Hepatocyte (in vitro differentiated cells): Measurements from ENCODE around the gene SYNE2. TPM values are rescaled to one million over a fixed set of nuclear protein-coding genes. Genes with fewer than 3 reads are reported as not detected.
"Not testable (repeated sequence)": the region's sequence is repeated elsewhere in the genome, so short reads cannot be mapped to it uniquely, and the experiment has no call there.

Experiments
- DNase-seq: peaks from one replicate; pipeline ENCODE4 v3.0.0-alpha.2; 2016; ENCODE audit warnings: low spot score
- H2AFZ ChIP-seq: fragments of 200-600 bp; sonication (generic); 2 replicates; pipeline ENCODE4 v1.6.0; 2016; ENCODE audit warnings: antibody characterized with exemption, mild to moderate bottlenecking
- H3K27ac ChIP-seq: fragments of 200-600 bp; sonication (generic); 2 replicates; pipeline ENCODE4 v1.5.1; 2016; ENCODE audit warnings: mild to moderate bottlenecking
- H3K27me3 ChIP-seq: fragments of 200-600 bp; sonication (generic); 2 replicates; pipeline ENCODE4 v1.6.1; 2016
- H3K36me3 ChIP-seq: fragments of 200-600 bp; sonication (generic); replicated peaks from 2 replicates; pipeline ENCODE4 v1.5.1; 2016; ENCODE audit warnings: low read depth; ENCODE audit not compliant: insufficient read depth
- H3K4me1 ChIP-seq: fragments of 200-600 bp; sonication (generic); 2 replicates; pipeline ENCODE4 v1.5.1; 2016; ENCODE audit warnings: mild to moderate bottlenecking, moderate library complexity; ENCODE audit not compliant: insufficient read depth
- H3K4me2 ChIP-seq: fragments of 200-600 bp; sonication (generic); 2 replicates; pipeline ENCODE4 v1.6.0; 2016
- H3K4me3 ChIP-seq: fragments of 200-600 bp; sonication (generic); 2 replicates; pipeline ENCODE4 v1.5.1; 2016; ENCODE audit warnings: mild to moderate bottlenecking
- H3K79me2 ChIP-seq: fragments of 200-600 bp; sonication (generic); 2 replicates; pipeline ENCODE4 v1.6.0; 2017; ENCODE audit warnings: mild to moderate bottlenecking
- H3K9me2 ChIP-seq: fragments of 200-600 bp; sonication (generic); replicated peaks from 2 replicates; pipeline ENCODE4 v1.6.0; 2017; ENCODE audit warnings: mild to moderate bottlenecking; ENCODE audit not compliant: insufficient read depth
- H3K9me3 ChIP-seq: fragments of 200-600 bp; sonication (generic); 2 replicates; pipeline ENCODE4 v1.5.1; 2016; ENCODE audit warnings: low read depth, mild to moderate bottlenecking
- H4K20me1 ChIP-seq: fragments of 200-600 bp; sonication (generic); 2 replicates; pipeline ENCODE4 v1.6.0; 2016; ENCODE audit warnings: mild to moderate bottlenecking; ENCODE audit not compliant: insufficient read depth, poor library complexity, severe bottlenecking
- CTCF ChIP-seq: fragments of 200-600 bp; sonication (generic); IDR thresholded peaks from 2 replicates; pipeline ENCODE4 v1.5.1; 2016; ENCODE audit warnings: antibody characterized with exemption, mild to moderate bottlenecking; ENCODE audit not compliant: poor library complexity
- EZH2 ChIP-seq: fragments of 200-600 bp; sonication (generic); IDR thresholded peaks from 2 replicates; pipeline ENCODE4 v1.6.1; 2016; ENCODE audit warnings: antibody characterized with exemption, mild to moderate bottlenecking, borderline replicate concordance
- EZH2phosphoT487 ChIP-seq: fragments of 200-600 bp; sonication (generic); IDR thresholded peaks from one replicate; pipeline ENCODE4 v1.6.1; 2018; ENCODE audit warnings: antibody characterized with exemption, mild to moderate bottlenecking, low read depth, moderate library complexity; ENCODE audit not compliant: unreplicated experiment, severe bottlenecking
- WGBS: methylation state at CpG from one replicate; pipeline ENCODE4 v1.1.6; 2016; ENCODE audit warnings: low lambda C conversion rate; ENCODE audit errors: missing lambda C conversion rate; 5-methylcytosine and 5-hydroxymethylcytosine counted together
- polyA plus RNA-seq: library from polyadenylated mRNA; unstranded; fragments of >200 nt; fragmentation: Nextera tagmentation; extraction: Ambion mirVana; gene quantifications from 2 replicates; pipeline ENCODE4 v1.2.1, GENCODE V29; 2016
- total RNA-seq: library from RNA; depleted of rRNA; stranded (reverse); fragments of >200 nt; gene quantifications from 2 replicates; pipeline ENCODE4 v1.2.3, GENCODE V29; 2014

SYNE2 gene
- total and polyA plus RNA-seq, 2 experiments from 2014 or later, result 21.0 to 58.6 TPM

GRCh38 chr14:64117671-64118402, 265.0 kb downstream of the SYNE2 start:
- no peaks in the 10 kb centered on the region for H3K9me3 ChIP-seq
- H3K4me2 ChIP-seq, result no peak overlapping the region
- no peaks in the 10 kb centered on the region for H3K4me1 ChIP-seq
- WGBS, result 93% methylated on average over 11 of the region's 11 CpGs
- H3K27ac ChIP-seq, result no peak overlapping the region
- no peaks in the 10 kb centered on the region for H4K20me1 ChIP-seq
- H3K79me2 ChIP-seq, result no peaks in the 10 kb centered on the region
- no peaks in the 10 kb centered on the region for H3K27me3 ChIP-seq
- H3K9me2 ChIP-seq, result no peaks in the 10 kb centered on the region
- no peak overlapping the region for H3K4me3 ChIP-seq
- no peak overlapping the region for H2AFZ ChIP-seq
- no peaks in the 10 kb centered on the region for H3K36me3 ChIP-seq
- TF ChIP-seq CTCF, result no peak
- TF ChIP-seq EZH2, result no peak
- no peak for TF ChIP-seq EZH2phosphoT487
- DNase-seq, result no peak

GRCh38 chr14:64118403-64118742, 265.6 kb downstream of the SYNE2 start:
- not testable (repeated sequence) for H3K9me2 ChIP-seq, H3K27ac ChIP-seq, H3K79me2 ChIP-seq, DNase-seq, H4K20me1 ChIP-seq, H3K9me3 ChIP-seq, H3K27me3 ChIP-seq, H2AFZ ChIP-seq, H3K4me2 ChIP-seq, H3K4me3 ChIP-seq, H3K36me3 ChIP-seq, H3K4me1 ChIP-seq
- WGBS, result 80% methylated on average over 7 of the region's 7 CpGs

- H3K4me1 ChIP-seq, result no peaks in the 10 kb centered on the region
- no peaks in the 10 kb centered on the region for H3K9me2 ChIP-seq
- no peaks in the 10 kb centered on the region for H3K9me3 ChIP-seq
- no peaks in the 10 kb centered on the region for H3K79me2 ChIP-seq
- no peaks in the 10 kb centered on the region for H4K20me1 ChIP-seq
- no peak overlapping the region for H3K4me3 ChIP-seq
- H3K4me2 ChIP-seq, result no peak overlapping the region
- DNase-seq, result no peak
- H3K36me3 ChIP-seq, result no peaks in the 10 kb centered on the region
- H3K27ac ChIP-seq, result no peak overlapping the region
- H2AFZ ChIP-seq, result no peak overlapping the region
- no peaks in the 10 kb centered on the region for H3K27me3 ChIP-seq
- TF ChIP-seq EZH2 (no peak), CTCF (no peak), EZH2phosphoT487 (no peak)
- 84% methylated on average over 2 of the region's 2 CpGs for WGBS
Observed at GRCh38 chr14:64118892-64119291, 266.1 kb downstream of the SYNE2 start.

- no peak for DNase-seq
- TF ChIP-seq EZH2phosphoT487 (no peak), CTCF (no peak), EZH2 (no peak)
- Histone ChIP-seq H3K79me2 (no peaks in the 10 kb centered on the region), H3K4me1 (no peaks in the 10 kb centered on the region), H3K27ac (no peak overlapping the region), H3K27me3 (no peaks in the 10 kb centered on the region), H3K9me3 (no peaks in the 10 kb centered on the region), H3K36me3 (no peaks in the 10 kb centered on the region), H2AFZ (no peak overlapping the region), H4K20me1 (no peaks in the 10 kb centered on the region), H3K9me2 (no peaks in the 10 kb centered on the region), H3K4me2 (no peak overlapping the region), H3K4me3 (no peak overlapping the region)
- WGBS, result 94% methylated on average over 2 of the region's 2 CpGs
Observed at GRCh38 chr14:64119500-64119899, 266.7 kb downstream of the SYNE2 start.
